Endothelial cell of umbilical vein (primary cell): ENCODE data around the gene OSBPL1A.

Experiments
- CTCF ChIP-seq, 2 donors: IDR thresholded peaks; 1 replicate in 1 of 2; 2 replicates in 1 of 2; pipeline ENCODE4 v1.5.1; 2011; ENCODE audit warnings: low read length in 2 of 2, mild to moderate bottlenecking in 2 of 2, moderate library complexity in 2 of 2, control low read depth in 1 of 2, inconsistent platforms in 1 of 2, low read depth in 1 of 2; ENCODE audit not compliant: insufficient read depth in 1 of 2; ENCODE audit errors: extremely low read depth in 1 of 2
- POLR2AphosphoS5 ChIP-seq: IDR thresholded peaks from 2 replicates; pipeline ENCODE4 v1.6.1; 2012; ENCODE audit warnings: low read depth, mild to moderate bottlenecking, control low read depth, low read length, moderate library complexity; ENCODE audit not compliant: insufficient read depth

GRCh38 chr18:24317370-24317769 lies 80.3 kb downstream of the OSBPL1A start:
- TF ChIP-seq CTCF (IDR thresholded peaks at IDR 0.05; ENCODE audit: extremely low read depth in 1 of 2, insufficient read depth in 1 of 2, low read depth in 1 of 2, low read length in 2 of 2) (no peak), POLR2AphosphoS5 (no peak)
